ENCODE results near the gene EXOC4.

DNA sequence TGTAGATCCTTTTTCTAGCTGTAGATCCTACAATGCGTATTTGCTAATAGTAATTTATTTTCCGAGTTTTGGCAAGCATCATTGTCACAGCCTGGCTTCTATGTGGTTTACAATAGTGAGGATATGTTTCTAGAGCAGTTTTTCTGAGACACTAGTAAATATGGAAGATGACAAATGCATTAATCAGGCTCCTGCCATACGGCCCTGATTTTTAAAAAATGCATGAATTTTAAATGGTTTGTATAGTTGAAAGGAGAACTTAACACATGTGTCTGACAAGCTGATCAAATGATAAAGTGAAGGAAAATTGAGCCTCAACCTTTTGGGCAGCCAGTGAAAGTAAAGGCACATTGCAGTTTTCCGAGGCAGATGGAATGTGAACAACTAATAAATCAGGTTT lies 354.1 kb downstream of the EXOC4 start:
- TF ChIP-seq POLR2A (IDR thresholded peaks at IDR 0.05; ENCODE audit: low read length) (no peak), GATA1 (IDR thresholded peaks at IDR 0.05; ENCODE audit: low read depth, low read length) (no peak)

Measured in erythroblast (primary cell).